Stomach (tissue), 9 donors: ENCODE results near the gene ATG7. TPM values are rescaled to one million over a fixed set of nuclear protein-coding genes. Genes with fewer than 3 reads are reported as not detected.
A peak's percentile ranks its signal among the peaks of the same experiment; 100 is the strongest.

ENCODE experiments used
- DNase-seq, 2 donors: peaks; one replicate each; pipeline versions ENCODE4 v3.0.0 to v3.0.0-alpha.2; 2013 to 2019
- H3K27ac ChIP-seq, 5 donors: fragments of 200-600 bp in 4 of 5; sonication (generic) in 4 of 5; one replicate each; pipeline ENCODE4 v1.5.1; 2013 to 2019; ENCODE audit warnings: mild to moderate bottlenecking in 1 of 5, moderate library complexity in 1 of 5
- H3K27me3 ChIP-seq, 3 donors: fragments of 200-600 bp; sonication (generic); one replicate each; pipeline ENCODE4 v1.5.1; 2017 to 2019; ENCODE audit warnings: mixed run types in 1 of 3
- H3K36me3 ChIP-seq, 4 donors: fragments of 200-600 bp; sonication (generic); 1 replicate in 3 of 4; 2 replicates in 1 of 4; pipeline ENCODE4 v1.5.1; 2016 to 2019
- H3K4me1 ChIP-seq, 4 donors: fragments of 200-600 bp; sonication (generic); one replicate each; pipeline ENCODE4 v1.5.1; 2016 to 2019
- H3K4me3 ChIP-seq, 4 donors: fragments of 200-600 bp; sonication (generic) in 3 of 4; one replicate each; pipeline ENCODE4 v1.5.1; 2016 to 2019; ENCODE audit warnings: mild to moderate bottlenecking in 1 of 4
- H3K9me3 ChIP-seq, 4 donors: fragments of 200-600 bp; sonication (generic); one replicate each; pipeline ENCODE4 v1.5.1; 2016 to 2019
- EP300 ChIP-seq: sonication (generic); formaldehyde crosslinking; IDR thresholded peaks from one replicate; pipeline ENCODE4 v1.6.1; 2017; ENCODE audit warnings: antibody characterized with exemption
- POLR2A ChIP-seq, 4 donors: fragments of 450-650 bp; IDR thresholded peaks; one replicate each; pipeline ENCODE4 v1.6.1; 2016; ENCODE audit warnings: antibody characterized with exemption in 4 of 4, control low read depth in 2 of 4, mild to moderate bottlenecking in 1 of 4, moderate library complexity in 1 of 4
- POLR2AphosphoS5 ChIP-seq, 3 donors: sonication (generic); formaldehyde crosslinking; IDR thresholded peaks; one replicate each; pipeline ENCODE4 v1.6.1; 2016; ENCODE audit warnings: antibody characterized with exemption in 3 of 3
- WGBS, 5 donors: extraction: QIAGEN DNeasy Blood & Tissue Kit in 3 of 5; methylation state at CpG; one replicate each; pipeline versions ENCODE4 v1.1.5 to v1.1.7; 2013 to 2018; 5-methylcytosine and 5-hydroxymethylcytosine counted together
- intact Hi-C: fragments of 100-400 bp; cut with DNase I; formaldehyde crosslinking; loops from one replicate; pipeline ENCODE4 v1.15.1; 2023; ENCODE audit warnings: low total_unique reads
- polyA plus RNA-seq, 3 donors: library from polyadenylated mRNA; stranded (reverse); fragments of 200-250 nt; gene quantifications; one replicate each; pipeline ENCODE4 v1.2.3, GENCODE V29; 2013
- total RNA-seq, 5 donors: library from RNA; depleted of rRNA; stranded (reverse); fragments of >200 nt; gene quantifications; one replicate each; pipeline versions ENCODE4 v1.1.0 to v1.2.3, GENCODE V29; 2014 to 2016
- TF ChIP-seq, protein P1 (sequence below), 7 experiments: fragments of 450-650 bp in 4 of 7; fragments of 200-600 bp in 3 of 7; sonication (generic) in 3 of 7; IDR thresholded peaks; one replicate each; pipeline ENCODE4 v1.5.1; 2016 to 2019; ENCODE audit warnings: antibody characterized with exemption in 7 of 7, control low read depth in 2 of 7, mild to moderate bottlenecking in 1 of 7
- donor health status: healthy with polysubstance abuse.
- donor health status: Bipolar disorder and iron deficiency.
- donor health status: healthy.

The ATG7 gene
- total and polyA plus RNA-seq, 8 donors = 6.8 to 167 (median 15.1) TPM

DNA sequence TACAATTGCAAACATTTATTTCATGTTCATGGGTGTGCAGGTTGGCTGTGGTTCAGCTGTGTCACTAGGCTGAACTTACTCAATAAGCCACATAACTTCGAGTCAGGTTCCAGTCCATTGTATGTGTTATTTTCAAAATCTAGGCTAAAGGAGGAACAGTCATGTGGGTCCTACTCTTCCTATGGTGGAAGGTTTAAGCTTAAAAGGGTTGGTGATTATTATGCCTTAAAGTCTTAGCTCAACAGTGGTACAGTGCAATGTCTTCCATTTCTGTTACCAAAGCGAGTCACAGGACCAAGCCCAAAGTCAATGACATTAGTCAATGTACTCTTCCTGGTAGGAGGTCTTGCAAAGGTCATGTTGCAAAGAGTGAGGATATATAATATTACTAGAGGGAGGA, 78.2 kb downstream of the ATG7 start:
- no peaks in the 10 kb centered on the region for H3K4me1 ChIP-seq
- TF ChIP-seq EP300 (no peak), POLR2A (IDR thresholded peaks at IDR 0.05) (no peak), POLR2AphosphoS5 (IDR thresholded peaks at IDR 0.05) (no peak)
- TF ChIP-seq, protein P1, sequence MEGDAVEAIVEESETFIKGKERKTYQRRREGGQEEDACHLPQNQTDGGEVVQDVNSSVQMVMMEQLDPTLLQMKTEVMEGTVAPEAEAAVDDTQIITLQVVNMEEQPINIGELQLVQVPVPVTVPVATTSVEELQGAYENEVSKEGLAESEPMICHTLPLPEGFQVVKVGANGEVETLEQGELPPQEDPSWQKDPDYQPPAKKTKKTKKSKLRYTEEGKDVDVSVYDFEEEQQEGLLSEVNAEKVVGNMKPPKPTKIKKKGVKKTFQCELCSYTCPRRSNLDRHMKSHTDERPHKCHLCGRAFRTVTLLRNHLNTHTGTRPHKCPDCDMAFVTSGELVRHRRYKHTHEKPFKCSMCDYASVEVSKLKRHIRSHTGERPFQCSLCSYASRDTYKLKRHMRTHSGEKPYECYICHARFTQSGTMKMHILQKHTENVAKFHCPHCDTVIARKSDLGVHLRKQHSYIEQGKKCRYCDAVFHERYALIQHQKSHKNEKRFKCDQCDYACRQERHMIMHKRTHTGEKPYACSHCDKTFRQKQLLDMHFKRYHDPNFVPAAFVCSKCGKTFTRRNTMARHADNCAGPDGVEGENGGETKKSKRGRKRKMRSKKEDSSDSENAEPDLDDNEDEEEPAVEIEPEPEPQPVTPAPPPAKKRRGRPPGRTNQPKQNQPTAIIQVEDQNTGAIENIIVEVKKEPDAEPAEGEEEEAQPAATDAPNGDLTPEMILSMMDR (IDR thresholded peaks at IDR 0.05) = no peak
- no peak for DNase-seq
- no peak overlapping the region for H3K4me3 ChIP-seq
- no peaks in the 10 kb centered on the region for H3K27me3 ChIP-seq
- intact Hi-C loops = no loop called here
- no peak overlapping the region for H3K27ac ChIP-seq
- no peaks in the 10 kb centered on the region for H3K9me3 ChIP-seq
- 89 to 100% (median 91%) methylated on average over 2 of the region's 2 CpGs for WGBS, 5 donors
- H3K36me3 ChIP-seq = peaks cover 14 to 60% (median 53%) of the 10 kb centered on the region in 4 donors

- peak in 1 of 2 donors; percentile 35 for DNase-seq
- Histone ChIP-seq H3K27ac (no peak overlapping the region), H3K4me3 (no peak overlapping the region), H3K36me3 (peaks cover 14 to 59% (median 48%) of the 10 kb centered on the region in 4 donors), H3K9me3 (no peaks in the 10 kb centered on the region), H3K4me1 (no peaks in the 10 kb centered on the region), H3K27me3 (no peaks in the 10 kb centered on the region)
- TF ChIP-seq POLR2AphosphoS5 (IDR thresholded peaks at IDR 0.05) = no peak
- TF ChIP-seq, protein P1 (IDR thresholded peaks at IDR 0.05) = no peak
- no peak for TF ChIP-seq EP300
- TF ChIP-seq POLR2A (IDR thresholded peaks at IDR 0.05) = no peak
- WGBS, 5 donors = 70 to 90% (median 88%) methylated on average over 5 of the region's 5 CpGs
- intact Hi-C loops = no loop called here
These were observed 79.3 kb downstream of the ATG7 start for GRCh38 chr3:11351451-11351850.

GRCh38 chr3:11356269-11356668, 84.1 kb downstream of the ATG7 start:
- WGBS, 5 donors = 65 to 82% (median 70%) methylated on average over 1 of the region's 1 CpG
- no peaks in the 10 kb centered on the region for H3K9me3 ChIP-seq
- intact Hi-C loops = no loop called here
- H3K36me3 ChIP-seq = peaks cover 13 to 66% (median 55%) of the 10 kb centered on the region in 4 donors
- H3K4me3 ChIP-seq = no peak overlapping the region
- H3K27ac ChIP-seq = no peak overlapping the region
- H3K27me3 ChIP-seq = no peaks in the 10 kb centered on the region
- no peak for DNase-seq
- H3K4me1 ChIP-seq = no peaks in the 10 kb centered on the region
- no peak for TF ChIP-seq EP300
- no peak for TF ChIP-seq POLR2AphosphoS5 (IDR thresholded peaks at IDR 0.05)
- TF ChIP-seq POLR2A (IDR thresholded peaks at IDR 0.05) = no peak
- TF ChIP-seq, protein P1 (IDR thresholded peaks at IDR 0.05) = no peak

- no peak for DNase-seq
- intact Hi-C loops = no loop called here
- peaks cover 33 to 91% (median 86%) of the 10 kb centered on the region in 4 donors for H3K36me3 ChIP-seq
- H3K4me1 ChIP-seq = peaks cover 4 to 15% (median 10%) of the 10 kb centered on the region in 4 donors
- no peaks in the 10 kb centered on the region for H3K27me3 ChIP-seq
- no peak overlapping the region for H3K4me3 ChIP-seq
- H3K9me3 ChIP-seq = no peaks in the 10 kb centered on the region
- H3K27ac ChIP-seq = no peak overlapping the region
- WGBS, 5 donors = 82 to 93% (median 84%) methylated on average over 5 of the region's 5 CpGs
- TF ChIP-seq, protein P1 (IDR thresholded peaks at IDR 0.05) = no peak
- TF ChIP-seq POLR2AphosphoS5 (IDR thresholded peaks at IDR 0.05) = no peak
These were observed 90.4 kb downstream of the ATG7 start for GRCh38 chr3:11362600-11362999.
